DND-41 (cell line): ENCODE measurements around the gene ARID2.

ENCODE experiments used
- ATAC-seq: fragments of 200-7000 bp; cut with Tn5 transposase; 3 replicates; pipeline ENCODE4 v1.9.1; 2021; ENCODE audit warnings: low read depth; ENCODE audit not compliant: insufficient read depth
- DNase-seq: peaks from one replicate; pipeline ENCODE4 v3.0.0-alpha.2; 2020
- H2AFZ ChIP-seq: 2 replicates; pipeline ENCODE4 v1.6.0; 2012; ENCODE audit warnings: low read depth, low read length
- H3K27ac ChIP-seq: 2 replicates; pipeline ENCODE4 v1.5.1; 2012; ENCODE audit warnings: low read length, inconsistent platforms
- H3K27me3 ChIP-seq: fragments of 200-600 bp; sonication (generic); 2 replicates; pipeline ENCODE4 v1.6.0; 2012; ENCODE audit warnings: low read length, mild to moderate bottlenecking, inconsistent platforms; ENCODE audit not compliant: insufficient read depth, poor library complexity
- H3K36me3 ChIP-seq: 2 replicates; pipeline ENCODE4 v1.5.1; 2012; ENCODE audit warnings: low read length, inconsistent platforms; ENCODE audit not compliant: insufficient read depth
- H3K4me1 ChIP-seq: 2 replicates; pipeline ENCODE4 v1.5.1; 2012; ENCODE audit warnings: mild to moderate bottlenecking, low read length; ENCODE audit not compliant: insufficient read depth
- H3K4me2 ChIP-seq: 2 replicates; pipeline ENCODE4 v1.6.0; 2012; ENCODE audit warnings: mild to moderate bottlenecking, moderate library complexity, low read length, inconsistent platforms; ENCODE audit not compliant: insufficient read depth
- H3K4me3 ChIP-seq, 2 experiments: fragments of 200-600 bp in 1 of 2; shearing (Covaris generic) in 1 of 2; 2 replicates each; pipeline ENCODE4 v1.5.1; 2012 to 2016; ENCODE audit warnings: inconsistent platforms in 2 of 2, low read length in 2 of 2, mild to moderate bottlenecking in 2 of 2, low read depth in 1 of 2, moderate library complexity in 1 of 2
- H3K79me2 ChIP-seq: 2 replicates; pipeline ENCODE4 v1.6.0; 2012; ENCODE audit warnings: low read length, inconsistent platforms; ENCODE audit not compliant: insufficient read depth
- H3K9ac ChIP-seq: 2 replicates; pipeline ENCODE4 v1.6.0; 2012; ENCODE audit warnings: low read depth, mild to moderate bottlenecking, inconsistent platforms, low read length, moderate library complexity
- H3K9me3 ChIP-seq: 2 replicates; pipeline ENCODE4 v1.5.1; 2012; ENCODE audit warnings: low read length, moderate library complexity, mild to moderate bottlenecking, inconsistent platforms; ENCODE audit not compliant: insufficient read depth, severe bottlenecking
- H4K20me1 ChIP-seq: 2 replicates; pipeline ENCODE4 v1.6.0; 2012; ENCODE audit warnings: low read length; ENCODE audit not compliant: insufficient read depth
- CTCF ChIP-seq: IDR thresholded peaks from 2 replicates; pipeline ENCODE4 v1.5.1; 2012; ENCODE audit warnings: borderline replicate concordance, low read length, moderate library complexity, mild to moderate bottlenecking; ENCODE audit not compliant: poor library complexity, severe bottlenecking; ENCODE audit errors: extremely low read depth
- EZH2 ChIP-seq: IDR thresholded peaks from 3 replicates; pipeline ENCODE4 v1.6.1; 2012; ENCODE audit warnings: borderline replicate concordance, low read depth, mild to moderate bottlenecking, moderate library complexity, low read length, inconsistent platforms; ENCODE audit not compliant: severe bottlenecking

ARID2 gene

GRCh38 chr12:45729233-45730083 lies at the start of gene ARID2:
TSS of gene ARID2 (plus strand) at chr12:45729706. CDS start at chr12:45729837, 131 bp downstream.
- Histone ChIP-seq H3K27ac (peak within 1 kb of the TSS; percentile 99), H3K36me3 (peaks cover 17% of the 10 kb centered on the region), H4K20me1 (peaks cover 7% of the 10 kb centered on the region; the same call in 1 of the 2 replicates), H3K4me2 (peak within 1 kb of the TSS; percentile 79), H3K79me2 (peaks cover 85% of the 10 kb centered on the region), H3K9ac (peak within 1 kb of the TSS; percentile 98), H3K4me1 (peaks cover 34% of the 10 kb centered on the region), H3K27me3 (no peaks in the 10 kb centered on the region), H2AFZ (peak within 1 kb of the TSS; percentile 76), H3K9me3 (no peaks in the 10 kb centered on the region), H3K4me3 (peak within 1 kb of the TSS; percentile 65 to 94)
- peak; percentile 81 for DNase-seq
- ATAC-seq, result peak; percentile 35
- no peak for TF ChIP-seq EZH2
- TF ChIP-seq CTCF, result no peak

GRCh38 chr12:45680362-45680761 lies 49.1 kb upstream of the ARID2 start:
- TF ChIP-seq CTCF (no peak), EZH2 (no peak)
- DNase-seq (no peak), ATAC-seq (no peak)
- 0 out of 2 replicates have a peak overlapping the region, but pooled peaks have one; percentile 41 for H2AFZ ChIP-seq
- no peaks in the 10 kb centered on the region for H3K79me2 ChIP-seq
- H3K9ac ChIP-seq, result no peak overlapping the region
- no peaks in the 10 kb centered on the region for H3K9me3 ChIP-seq
- no peak overlapping the region for H3K27ac ChIP-seq
- H3K4me2 ChIP-seq, result no peak overlapping the region
- H3K4me1 ChIP-seq, result no peaks in the 10 kb centered on the region
- H3K36me3 ChIP-seq, result no peaks in the 10 kb centered on the region
- H3K27me3 ChIP-seq, result no peaks in the 10 kb centered on the region
- H3K4me3 ChIP-seq, result no peak overlapping the region
- no peaks in the 10 kb centered on the region for H4K20me1 ChIP-seq

- DNase-seq (no peak), ATAC-seq (no peak)
- no peaks in the 10 kb centered on the region for H3K79me2 ChIP-seq
- H3K27me3 ChIP-seq, result no peaks in the 10 kb centered on the region
- H3K4me3 ChIP-seq, result no peak overlapping the region
- no peaks in the 10 kb centered on the region for H3K9me3 ChIP-seq
- no peak for TF ChIP-seq CTCF
- TF ChIP-seq EZH2, result no peak
- H3K27ac ChIP-seq, result no peak overlapping the region
- H2AFZ ChIP-seq, result no peak overlapping the region
- no peaks in the 10 kb centered on the region for H4K20me1 ChIP-seq
- no peaks in the 10 kb centered on the region for H3K4me1 ChIP-seq
- H3K4me2 ChIP-seq, result no peak overlapping the region
- no peaks in the 10 kb centered on the region for H3K36me3 ChIP-seq
- no peak overlapping the region for H3K9ac ChIP-seq
Measured at GRCh38 chr12:45681465-45681864, 48.0 kb upstream of the ARID2 start.
